Measurements from ENCODE around the gene NR1I3. TPM values are rescaled to one million over a fixed set of nuclear protein-coding genes. Genes with fewer than 3 reads are reported as not detected.

NR1I3 gene
- total and polyA plus RNA-seq, 2 of the 13 experiments (the other 11 are each of a cell fraction or from before 2014, with no cell fraction given): 0.62 to 0.95 TPM

- TF ChIP-seq LBX2 (CRISPR knock-in tag; IDR thresholded peaks at IDR 0.05; ENCODE audit: borderline replicate concordance): no peak
- peak; percentile 98 for TF ChIP-seq TFE3 (CRISPR knock-in tag; IDR thresholded peaks at IDR 0.05)
- TF ChIP-seq MTA1 (CRISPR knock-in tag; IDR thresholded peaks at IDR 0.05; ENCODE audit: borderline replicate concordance): no peak
- TF ChIP-seq ZNF841 (CRISPR knock-in tag; IDR thresholded peaks at IDR 0.05; ENCODE audit: borderline replicate concordance): peak; percentile 47; the same call in 1 of the 2 replicates
- TF ChIP-seq, protein P1, sequence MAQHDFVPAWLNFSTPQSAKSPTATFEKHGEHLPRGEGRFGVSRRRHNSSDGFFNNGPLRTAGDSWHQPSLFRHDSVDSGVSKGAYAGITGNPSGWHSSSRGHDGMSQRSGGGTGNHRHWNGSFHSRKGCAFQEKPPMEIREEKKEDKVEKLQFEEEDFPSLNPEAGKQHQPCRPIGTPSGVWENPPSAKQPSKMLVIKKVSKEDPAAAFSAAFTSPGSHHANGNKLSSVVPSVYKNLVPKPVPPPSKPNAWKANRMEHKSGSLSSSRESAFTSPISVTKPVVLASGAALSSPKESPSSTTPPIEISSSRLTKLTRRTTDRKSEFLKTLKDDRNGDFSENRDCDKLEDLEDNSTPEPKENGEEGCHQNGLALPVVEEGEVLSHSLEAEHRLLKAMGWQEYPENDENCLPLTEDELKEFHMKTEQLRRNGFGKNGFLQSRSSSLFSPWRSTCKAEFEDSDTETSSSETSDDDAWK (CRISPR knock-in tag; IDR thresholded peaks at IDR 0.05): no peak
- peak; percentile 5; the same call in 1 of the 2 replicates for TF ChIP-seq ZSCAN29 (CRISPR knock-in tag; conservative IDR thresholded peaks at IDR 0.05)
- TF ChIP-seq ZMYM3 (CRISPR knock-in tag; IDR thresholded peaks at IDR 0.05): no peak
- TF ChIP-seq ZNF512 (CRISPR knock-in tag; IDR thresholded peaks at IDR 0.05): no peak
- no peak for TF ChIP-seq ZNF260 (CRISPR knock-in tag; IDR thresholded peaks at IDR 0.05; ENCODE audit: borderline replicate concordance, low read depth)
- TF ChIP-seq RBAK (CRISPR knock-in tag; IDR thresholded peaks at IDR 0.05): no peak
- TF ChIP-seq, protein P2, sequence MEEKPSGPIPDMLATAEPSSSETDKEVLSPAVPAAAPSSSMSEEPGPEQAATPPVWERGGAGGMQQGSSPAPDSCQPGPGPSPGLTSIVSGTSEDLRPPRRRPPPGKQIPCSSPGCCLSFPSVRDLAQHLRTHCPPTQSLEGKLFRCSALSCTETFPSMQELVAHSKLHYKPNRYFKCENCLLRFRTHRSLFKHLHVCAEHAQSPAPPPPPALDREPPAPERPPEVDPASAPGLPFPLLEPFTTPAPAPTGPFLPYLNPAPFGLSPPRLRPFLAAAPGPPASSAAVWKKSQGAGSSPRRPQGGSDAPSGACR (CRISPR knock-in tag; IDR thresholded peaks at IDR 0.05): peak; percentile 28
- TF ChIP-seq, protein P3, sequence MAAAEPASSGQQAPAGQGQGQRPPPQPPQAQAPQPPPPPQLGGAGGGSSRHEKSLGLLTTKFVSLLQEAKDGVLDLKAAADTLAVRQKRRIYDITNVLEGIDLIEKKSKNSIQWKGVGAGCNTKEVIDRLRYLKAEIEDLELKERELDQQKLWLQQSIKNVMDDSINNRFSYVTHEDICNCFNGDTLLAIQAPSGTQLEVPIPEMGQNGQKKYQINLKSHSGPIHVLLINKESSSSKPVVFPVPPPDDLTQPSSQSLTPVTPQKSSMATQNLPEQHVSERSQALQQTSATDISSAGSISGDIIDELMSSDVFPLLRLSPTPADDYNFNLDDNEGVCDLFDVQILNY (CRISPR knock-in tag; conservative IDR thresholded peaks at IDR 0.05): no peak
- TF ChIP-seq ZNF350 (CRISPR knock-in tag; IDR thresholded peaks at IDR 0.05; ENCODE audit: borderline replicate concordance, low read depth): peak; percentile 21; the same call in 1 of the 2 replicates
- TF ChIP-seq SOX6 (IDR thresholded peaks at IDR 0.05): no peak
- TF ChIP-seq SOX6 (CRISPR knock-in tag; IDR thresholded peaks at IDR 0.05): peak; percentile 96
- TF ChIP-seq, protein P4, sequence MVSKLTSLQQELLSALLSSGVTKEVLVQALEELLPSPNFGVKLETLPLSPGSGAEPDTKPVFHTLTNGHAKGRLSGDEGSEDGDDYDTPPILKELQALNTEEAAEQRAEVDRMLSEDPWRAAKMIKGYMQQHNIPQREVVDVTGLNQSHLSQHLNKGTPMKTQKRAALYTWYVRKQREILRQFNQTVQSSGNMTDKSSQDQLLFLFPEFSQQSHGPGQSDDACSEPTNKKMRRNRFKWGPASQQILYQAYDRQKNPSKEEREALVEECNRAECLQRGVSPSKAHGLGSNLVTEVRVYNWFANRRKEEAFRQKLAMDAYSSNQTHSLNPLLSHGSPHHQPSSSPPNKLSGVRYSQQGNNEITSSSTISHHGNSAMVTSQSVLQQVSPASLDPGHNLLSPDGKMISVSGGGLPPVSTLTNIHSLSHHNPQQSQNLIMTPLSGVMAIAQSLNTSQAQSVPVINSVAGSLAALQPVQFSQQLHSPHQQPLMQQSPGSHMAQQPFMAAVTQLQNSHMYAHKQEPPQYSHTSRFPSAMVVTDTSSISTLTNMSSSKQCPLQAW (CRISPR knock-in tag; IDR thresholded peaks at IDR 0.05): peak; percentile 98
- no peak for TF ChIP-seq ARNT (IDR thresholded peaks at IDR 0.05)
- 0 out of 2 replicates have a peak, but pooled peaks have one; percentile 34 for TF ChIP-seq CHD2 (IDR thresholded peaks at IDR 0.05; ENCODE audit: low read depth, low read length)
- TF ChIP-seq KDM1A (CRISPR knock-in tag; IDR thresholded peaks at IDR 0.05): no peak
- TF ChIP-seq ZBTB3 (CRISPR knock-in tag; IDR thresholded peaks at IDR 0.05; ENCODE audit: borderline replicate concordance, low read depth): no peak
- TF ChIP-seq ZFP37 (CRISPR knock-in tag; IDR thresholded peaks at IDR 0.05; ENCODE audit: borderline replicate concordance): peak; percentile 48; the same call in 1 of the 2 replicates
These were observed 14.0 kb downstream of the NR1I3 start (continued) for GRCh38 chr1:161223805-161224694.
